HEK293T (cell line): ENCODE measurements around the gene SEL1L.
"Not testable (repeated sequence)": the region's sequence is repeated elsewhere in the genome, so short reads cannot be mapped to it uniquely, and the experiment has no call there.

Experiments
- CTCF ChIA-PET: fragments of 350-600 bp; formaldehyde crosslinking; extraction: SDS; loops from one replicate; lab custom pipeline; 2021; ENCODE audit warnings: antibody characterized with exemption, inconsistent platforms; lab: Yijun Ruan, JAX
- POLR2A ChIA-PET: fragments of 350-600 bp; formaldehyde crosslinking; extraction: SDS; loops from one replicate; lab custom pipeline; 2020; ENCODE audit warnings: antibody characterized with exemption, inconsistent platforms; lab: Yijun Ruan, JAX
- DNase-seq: peaks from one replicate; pipeline ENCODE4 v3.0.0; 2012; ENCODE audit warnings: mixed read lengths; ENCODE audit errors: extremely low spot score
- ARNT ChIP-seq: fragments of 450-650 bp; IDR thresholded peaks from 2 replicates; pipeline ENCODE4 v1.6.1; 2017; ENCODE audit warnings: mild to moderate bottlenecking
- BHLHE40 ChIP-seq: fragments of 450-650 bp; IDR thresholded peaks from 2 replicates; pipeline ENCODE4 v1.6.1; 2016; ENCODE audit warnings: mild to moderate bottlenecking, moderate library complexity, borderline replicate concordance
- CTBP1 ChIP-seq: fragments of 450-650 bp; IDR thresholded peaks from 2 replicates; pipeline ENCODE4 v1.6.1; 2016; ENCODE audit warnings: borderline replicate concordance
- ELF4 ChIP-seq: fragments of 450-650 bp; IDR thresholded peaks from 2 replicates; pipeline ENCODE4 v1.6.1; 2017; ENCODE audit warnings: antibody characterized with exemption
- FOXA1 ChIP-seq: fragments of 450-650 bp; IDR thresholded peaks from 2 replicates; pipeline ENCODE4 v1.6.1; 2016; ENCODE audit warnings: mild to moderate bottlenecking
- FOXK2 ChIP-seq: fragments of 450-650 bp; IDR thresholded peaks from 2 replicates; pipeline ENCODE4 v1.6.1; 2016; ENCODE audit warnings: mild to moderate bottlenecking
- FOXM1 ChIP-seq: fragments of 450-650 bp; IDR thresholded peaks from 2 replicates; pipeline ENCODE4 v1.6.1; 2017; ENCODE audit warnings: mild to moderate bottlenecking, borderline replicate concordance
- HDGF ChIP-seq: fragments of 450-650 bp; IDR thresholded peaks from 2 replicates; pipeline ENCODE4 v1.6.1; 2017; ENCODE audit warnings: antibody characterized with exemption, borderline replicate concordance
- L3MBTL2 ChIP-seq: fragments of 450-650 bp; conservative IDR thresholded peaks from 2 replicates; pipeline ENCODE4 v1.6.1; 2016; ENCODE audit warnings: mild to moderate bottlenecking
- LEF1 ChIP-seq: fragments of 450-650 bp; IDR thresholded peaks from 2 replicates; pipeline ENCODE4 v1.6.1; 2017; ENCODE audit warnings: mild to moderate bottlenecking, borderline replicate concordance
- NFRKB ChIP-seq: fragments of 450-650 bp; IDR thresholded peaks from 2 replicates; pipeline ENCODE4 v1.6.1; 2016; ENCODE audit warnings: mild to moderate bottlenecking, moderate library complexity
- PKNOX1 ChIP-seq: fragments of 450-650 bp; IDR thresholded peaks from 2 replicates; pipeline ENCODE4 v1.6.1; 2016
- SP1 ChIP-seq: fragments of 450-650 bp; IDR thresholded peaks from 2 replicates; pipeline ENCODE4 v1.6.1; 2017
- SUZ12 ChIP-seq: fragments of 450-650 bp; IDR thresholded peaks from 2 replicates; pipeline ENCODE4 v1.6.1; 2016; ENCODE audit warnings: mild to moderate bottlenecking
- TARDBP ChIP-seq: fragments of 450-650 bp; IDR thresholded peaks from 2 replicates; pipeline ENCODE4 v1.6.1; 2016
- ZNF384 ChIP-seq: fragments of 450-650 bp; IDR thresholded peaks from 2 replicates; pipeline ENCODE4 v1.6.1; 2016

Gene SEL1L

GRCh38 chr14:81521356-81521755 is 12.3 kb downstream of the SEL1L start:
- CTCF ChIA-PET: no interaction called here
- POLR2A ChIA-PET: interaction anchor here (0.6 kb wide), 1 partner anchor 12 kb away, joined by 4 read pairs; the partner anchor contains the start of gene SEL1L
- TF ChIP-seq NFRKB (no peak), SP1 (no peak), SUZ12 (no peak), ZNF384 (no peak), ARNT (no peak), PKNOX1 (no peak), TARDBP (no peak), L3MBTL2 (no peak), LEF1 (no peak), FOXA1 (no peak), CTBP1 (no peak), BHLHE40 (no peak), FOXK2 (no peak), ELF4 (no peak), HDGF (no peak), FOXM1 (no peak)
- DNase-seq: no peak

GRCh38 chr14:81519200-81520011 is 14.2 kb downstream of the SEL1L start:
- CTCF ChIA-PET: interaction anchor here (0.8 kb wide), 1 partner anchor 9 kb away, joined by 3 read pairs; no protein-coding TSS in a partner anchor
- no peak for TF ChIP-seq SUZ12
- TF ChIP-seq FOXA1: no peak
- TF ChIP-seq ZNF384: no peak
- TF ChIP-seq PKNOX1: no peak
- no peak for TF ChIP-seq ELF4
- no peak for TF ChIP-seq ARNT
- TF ChIP-seq FOXK2: no peak
- TF ChIP-seq HDGF: no peak
- TF ChIP-seq CTBP1: no peak
- no peak for TF ChIP-seq TARDBP
- TF ChIP-seq FOXM1: no peak
- no peak for TF ChIP-seq SP1
- POLR2A ChIA-PET: no interaction called here
- DNase-seq: no peak

- POLR2A ChIA-PET: no interaction called here
- CTCF ChIA-PET: interaction anchor here (0.7 kb wide), 1 partner anchor 364 kb away, joined by 3 read pairs; no protein-coding TSS in a partner anchor
- no peak for DNase-seq
- TF ChIP-seq TARDBP (no peak), HDGF (no peak), FOXK2 (no peak)
Measured at GRCh38 chr14:81517798-81518398, 15.8 kb downstream of the SEL1L start.

GRCh38 chr14:81516986-81517797 is 16.5 kb downstream of the SEL1L start:
- TF ChIP-seq ARNT (no peak), ELF4 (no peak), SP1 (no peak), HDGF (no peak), SUZ12 (no peak), L3MBTL2 (no peak), FOXM1 (no peak), LEF1 (no peak), BHLHE40 (no peak), PKNOX1 (no peak), TARDBP (no peak), CTBP1 (no peak), ZNF384 (no peak), FOXK2 (no peak), FOXA1 (no peak), NFRKB (no peak)
- no peak for DNase-seq
- ChIA-PET CTCF (interaction anchor here (0.7 kb wide), 1 partner anchor 365 kb away, joined by 3 read pairs; no protein-coding TSS in a partner anchor), POLR2A (no interaction called here)

- POLR2A ChIA-PET, DNase-seq: not testable (repeated sequence)
- CTCF ChIA-PET: interaction anchor here (0.6 kb wide), 1 partner anchor 14 kb away, joined by 3 read pairs; no protein-coding TSS in a partner anchor
Measured at GRCh38 chr14:81515927-81516326, 17.7 kb downstream of the SEL1L start.

GRCh38 chr14:81512826-81513225 is 20.8 kb downstream of the SEL1L start:
- DNase-seq, CTCF ChIA-PET, POLR2A ChIA-PET: not testable (repeated sequence)
